VCaP (cell line): ENCODE results near the gene A3GALT2.

Experiments
- H3K27ac ChIP-seq: fragments of 450-650 bp; 2 replicates; pipeline ENCODE4 v1.5.1; 2017
- TF ChIP-seq, protein P1 (sequence below): fragments of 450-650 bp; conservative IDR thresholded peaks from 2 replicates; pipeline ENCODE4 v1.5.1; 2017; ENCODE audit warnings: mild to moderate bottlenecking, moderate library complexity

The A3GALT2 gene

DNA sequence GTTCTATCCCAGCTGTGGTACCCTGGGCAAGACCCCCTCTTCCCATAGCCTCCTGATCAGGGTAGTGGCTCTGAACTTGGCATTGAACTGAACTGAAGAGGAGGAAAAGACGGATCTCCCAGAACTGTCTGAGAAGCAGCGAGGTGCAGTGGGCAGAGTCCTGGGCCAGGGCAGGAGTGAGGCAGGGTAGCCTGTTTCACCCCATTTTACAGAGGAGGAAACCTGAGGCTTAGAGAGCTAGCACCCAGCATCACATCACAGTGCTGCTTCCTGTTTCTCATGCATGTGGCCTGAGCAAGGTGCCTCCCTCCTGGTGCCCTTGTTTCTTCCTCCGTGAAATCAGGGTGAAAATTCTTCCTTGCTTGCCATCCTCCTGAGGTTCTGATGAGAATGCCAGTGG lies 47.5 kb downstream of the A3GALT2 start:
- TF ChIP-seq, protein P1, sequence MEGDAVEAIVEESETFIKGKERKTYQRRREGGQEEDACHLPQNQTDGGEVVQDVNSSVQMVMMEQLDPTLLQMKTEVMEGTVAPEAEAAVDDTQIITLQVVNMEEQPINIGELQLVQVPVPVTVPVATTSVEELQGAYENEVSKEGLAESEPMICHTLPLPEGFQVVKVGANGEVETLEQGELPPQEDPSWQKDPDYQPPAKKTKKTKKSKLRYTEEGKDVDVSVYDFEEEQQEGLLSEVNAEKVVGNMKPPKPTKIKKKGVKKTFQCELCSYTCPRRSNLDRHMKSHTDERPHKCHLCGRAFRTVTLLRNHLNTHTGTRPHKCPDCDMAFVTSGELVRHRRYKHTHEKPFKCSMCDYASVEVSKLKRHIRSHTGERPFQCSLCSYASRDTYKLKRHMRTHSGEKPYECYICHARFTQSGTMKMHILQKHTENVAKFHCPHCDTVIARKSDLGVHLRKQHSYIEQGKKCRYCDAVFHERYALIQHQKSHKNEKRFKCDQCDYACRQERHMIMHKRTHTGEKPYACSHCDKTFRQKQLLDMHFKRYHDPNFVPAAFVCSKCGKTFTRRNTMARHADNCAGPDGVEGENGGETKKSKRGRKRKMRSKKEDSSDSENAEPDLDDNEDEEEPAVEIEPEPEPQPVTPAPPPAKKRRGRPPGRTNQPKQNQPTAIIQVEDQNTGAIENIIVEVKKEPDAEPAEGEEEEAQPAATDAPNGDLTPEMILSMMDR: no peak
- H3K27ac ChIP-seq: no peak overlapping the region

DNA sequence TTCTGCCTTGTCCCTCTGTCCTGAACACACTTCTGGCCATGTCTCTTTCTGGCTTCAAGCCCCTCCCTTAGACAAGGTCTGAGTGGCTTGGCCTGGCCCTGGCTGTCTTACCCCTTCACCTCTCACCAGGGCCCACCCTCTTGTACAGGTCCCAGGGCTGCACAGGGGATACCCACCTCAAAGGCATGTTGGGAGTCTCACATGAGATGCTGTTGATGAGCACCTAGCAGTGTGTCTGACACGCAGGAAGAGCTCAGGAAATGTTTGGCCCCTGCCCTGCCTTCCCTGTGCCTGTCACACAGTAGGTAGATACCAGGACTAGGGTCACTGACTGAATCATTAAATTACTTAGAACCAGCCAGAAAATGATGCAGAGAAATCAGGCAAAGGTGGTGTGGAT lies 48.0 kb downstream of the A3GALT2 start:
- TF ChIP-seq, protein P1: no peak
- H3K27ac ChIP-seq: no peak overlapping the region

DNA sequence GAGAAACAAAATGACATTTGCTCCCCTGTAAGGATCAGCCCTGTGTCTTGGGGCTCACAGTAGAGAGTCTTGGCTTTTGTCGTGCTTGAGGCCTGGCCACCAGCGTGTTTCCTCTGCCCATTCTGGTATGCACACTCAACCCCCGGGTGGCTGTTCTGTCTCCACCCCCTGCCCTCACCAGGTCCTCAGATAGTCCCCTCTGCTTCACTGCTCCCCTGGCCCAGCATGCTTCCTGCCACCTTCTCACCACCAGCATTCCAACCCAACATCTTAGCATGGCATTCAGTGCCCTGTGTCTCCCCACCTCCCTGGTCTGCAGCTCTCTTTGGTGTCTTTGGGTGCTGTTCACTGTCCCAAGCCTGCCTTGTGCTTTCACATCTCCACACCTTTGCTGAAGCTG lies 48.4 kb downstream of the A3GALT2 start:
- H3K27ac ChIP-seq: no peak overlapping the region
- TF ChIP-seq, protein P1: no peak

DNA sequence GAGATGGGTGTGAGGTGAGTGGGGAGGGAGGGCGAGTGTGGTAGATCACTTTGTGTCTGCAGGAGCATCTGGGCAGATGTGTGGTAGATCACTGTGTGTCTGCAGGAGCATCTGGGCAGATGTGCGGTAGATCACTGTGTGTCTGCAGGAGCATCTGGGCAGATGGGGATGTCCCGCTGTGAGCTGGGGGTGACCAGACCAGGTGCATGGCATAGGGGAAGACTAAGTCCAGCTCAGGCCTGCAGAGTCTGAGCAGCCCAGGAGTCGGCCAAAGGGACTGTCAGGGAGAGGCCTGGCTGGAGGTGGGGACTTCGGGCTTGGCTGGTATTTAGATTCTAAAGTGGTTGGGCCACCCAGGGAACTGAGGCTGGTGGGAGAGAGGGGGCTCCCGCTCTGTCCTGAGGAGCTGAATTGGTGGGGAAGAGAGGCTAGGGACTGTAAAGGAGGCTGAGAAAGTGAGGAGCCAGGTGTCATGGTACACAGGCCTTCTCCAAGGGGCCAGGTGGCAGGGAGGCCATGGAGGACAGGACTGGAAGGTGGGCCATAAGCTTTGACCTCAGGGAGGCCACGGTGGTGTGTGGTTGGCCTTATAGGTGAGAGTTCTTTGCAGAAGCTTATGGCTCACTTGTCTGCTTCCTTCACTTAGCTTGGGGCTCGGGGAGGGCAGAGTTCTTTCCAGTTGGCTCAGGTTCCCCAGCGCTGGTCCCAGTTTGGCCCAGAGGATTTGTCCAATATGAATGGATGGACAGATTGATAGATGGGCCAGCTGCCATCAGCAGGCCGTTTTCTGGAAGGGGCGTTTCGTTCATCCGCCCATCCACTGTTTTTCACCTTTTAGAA lies 49.0 kb downstream of the A3GALT2 start:
- TF ChIP-seq, protein P1: no peak
- no peak overlapping the region for H3K27ac ChIP-seq

DNA sequence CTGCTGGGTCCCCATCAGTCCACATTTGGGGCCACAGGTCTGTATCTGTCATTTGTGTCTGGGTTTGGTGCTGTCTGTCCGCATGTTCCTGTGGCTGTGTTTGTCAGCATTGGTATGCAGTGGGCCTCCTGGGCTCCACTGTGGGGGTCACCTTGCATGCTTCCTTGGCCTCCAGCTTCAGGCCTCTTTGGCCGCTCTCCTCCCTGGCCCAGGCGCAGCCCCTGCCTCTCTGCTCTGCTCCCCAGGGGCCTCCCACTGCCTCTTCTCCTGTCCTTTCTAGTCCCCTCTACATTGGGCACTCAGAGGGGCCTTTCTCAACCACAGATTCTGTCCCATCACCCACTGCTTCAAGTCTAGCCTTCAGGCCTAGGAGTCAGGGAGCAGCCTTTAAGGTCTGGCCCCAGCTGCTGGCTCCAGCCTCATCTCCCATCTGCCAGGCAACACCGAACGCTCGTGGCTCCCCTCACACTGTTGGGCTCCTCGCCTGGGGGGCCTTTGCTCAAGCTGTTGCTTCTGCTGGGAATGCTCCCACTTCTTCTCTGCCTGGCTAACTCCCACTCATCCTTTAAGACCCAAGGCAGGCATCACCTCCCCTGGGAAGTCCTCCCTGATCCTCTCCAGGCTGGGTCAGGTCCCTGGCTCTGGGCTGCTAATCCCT lies 50.0 kb downstream of the A3GALT2 start:
- TF ChIP-seq, protein P1: no peak
- H3K27ac ChIP-seq: no peak overlapping the region

DNA sequence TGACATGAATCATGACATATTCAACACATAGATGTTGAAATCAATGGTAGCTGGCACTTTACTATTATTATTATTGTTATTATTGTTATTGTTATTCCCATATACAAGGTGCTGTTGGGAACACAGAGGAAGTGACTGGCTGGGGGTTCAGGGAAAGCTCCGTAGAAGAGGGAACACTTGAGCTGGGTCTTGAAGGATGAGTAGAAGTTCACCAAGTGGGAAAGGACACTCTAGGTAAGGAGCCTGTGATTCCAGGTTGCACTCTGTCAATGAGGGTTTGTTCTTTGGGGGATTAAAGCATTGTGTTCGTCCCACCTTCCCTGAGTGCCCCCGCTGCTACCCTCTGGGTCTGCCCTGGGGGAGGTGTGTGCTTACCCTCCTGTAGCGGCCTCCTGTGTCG lies 50.5 kb downstream of the A3GALT2 start:
- H3K27ac ChIP-seq: no peak overlapping the region
- TF ChIP-seq, protein P1: no peak

DNA sequence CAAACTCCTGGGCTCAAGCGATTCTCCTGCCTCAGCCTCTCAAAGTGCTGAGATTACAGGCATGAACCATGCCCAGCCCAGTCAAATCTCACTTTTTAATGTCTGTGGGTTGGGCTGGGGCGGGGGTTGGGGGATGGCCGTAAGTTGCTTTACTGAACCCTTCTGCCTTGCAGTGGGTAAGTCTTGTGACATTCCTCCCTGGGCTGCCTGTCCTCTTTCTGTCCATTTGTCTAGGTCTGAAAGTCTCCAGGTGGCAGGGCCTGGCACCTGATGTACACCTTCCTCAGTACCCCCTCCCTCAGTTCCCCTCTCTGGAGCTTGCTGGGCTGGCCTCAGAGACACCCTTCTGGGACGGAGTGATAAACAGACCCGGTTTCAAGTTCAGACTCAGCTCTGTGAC lies 51.3 kb downstream of the A3GALT2 start:
- H3K27ac ChIP-seq: no peak overlapping the region
- TF ChIP-seq, protein P1: no peak
